ENCODE results near the gene EIPR1. TPM values are rescaled to one million over a fixed set of nuclear protein-coding genes. Genes with fewer than 3 reads are reported as not detected.

Gene EIPR1
- total RNA-seq, 1 donor from 2014 or later = 43.0 TPM

DNA sequence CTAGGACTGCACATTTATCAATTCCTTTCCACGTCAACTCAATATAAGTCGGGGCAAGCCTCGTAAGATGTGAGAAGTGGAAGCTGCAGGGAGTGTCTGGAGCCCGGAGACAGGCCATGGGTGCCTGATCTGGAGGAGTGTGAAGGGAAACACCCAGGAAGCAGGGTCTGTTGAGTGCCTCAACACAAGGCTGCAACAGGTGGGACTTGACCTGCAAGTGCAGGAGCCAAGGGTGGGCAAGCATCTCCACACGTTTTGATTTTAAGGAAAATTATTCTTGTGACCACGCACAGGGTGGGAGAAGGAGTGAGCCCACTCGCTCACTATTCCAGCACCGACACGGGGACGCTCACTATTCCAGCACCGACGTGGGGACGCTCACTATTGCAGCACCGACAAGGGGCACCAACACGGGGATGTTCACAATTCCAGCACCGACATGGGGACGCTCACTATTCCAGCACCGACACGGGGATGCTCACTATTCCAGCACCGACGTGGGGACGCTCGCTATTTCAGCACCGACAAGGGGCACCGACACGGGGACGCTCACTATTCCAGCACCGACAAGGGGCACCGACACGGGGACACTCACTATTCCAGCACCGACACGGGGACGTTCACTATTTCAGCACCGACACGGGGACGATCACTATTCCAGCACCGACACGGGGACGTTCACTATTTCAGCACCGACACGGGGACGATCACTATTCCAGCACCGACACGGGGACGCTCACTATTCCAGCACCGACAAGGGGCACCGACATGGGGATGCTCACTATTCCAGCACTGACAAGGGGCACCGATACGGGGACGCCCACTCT lies 197.3 kb downstream of the EIPR1 start:
- intact Hi-C loops (cut with micrococcal nuclease) = no loop called here

DNA sequence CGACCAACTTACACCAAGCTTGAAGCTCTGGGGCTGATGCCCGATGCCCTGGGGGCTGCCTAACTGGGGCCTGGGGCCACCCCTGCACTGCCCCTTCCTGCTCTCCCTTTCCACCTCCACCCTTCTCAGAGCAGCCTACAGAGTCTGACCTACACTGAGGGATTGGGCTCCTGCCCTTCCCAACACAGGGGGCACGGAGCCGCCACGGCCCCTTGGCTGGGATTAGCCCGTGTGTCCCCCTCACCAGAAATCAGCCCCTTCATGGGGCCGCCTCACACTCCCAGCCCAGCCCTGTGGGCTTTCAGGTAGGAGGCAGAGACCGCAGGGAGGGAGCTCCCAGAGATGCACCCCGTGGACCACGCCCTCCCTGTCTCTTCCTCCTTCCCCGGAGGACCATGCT lies 198.0 kb downstream of the EIPR1 start:
- intact Hi-C loops (cut with micrococcal nuclease) = loop anchor here (2.0 kb wide), 1 partner anchor 123 kb away; no protein-coding TSS in a partner anchor

DNA sequence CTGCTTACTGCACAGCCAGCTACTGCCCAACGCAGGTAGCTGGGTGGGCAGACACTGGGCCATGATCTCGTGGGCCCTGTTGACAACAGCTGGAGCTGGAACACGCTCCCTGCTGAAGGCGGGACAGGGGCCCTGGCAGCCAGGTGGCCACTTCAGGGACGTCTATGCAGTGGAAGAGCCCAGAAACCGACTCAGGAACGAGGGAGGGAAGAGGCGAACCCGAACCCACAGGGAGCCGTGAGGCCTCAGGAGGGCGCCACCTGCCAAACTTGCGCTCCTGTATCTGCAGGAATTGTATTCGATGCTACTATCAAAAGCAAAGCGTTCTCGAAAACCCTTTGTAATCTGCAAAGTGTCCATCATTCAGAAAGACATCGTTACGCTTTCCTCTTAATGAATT lies 198.4 kb downstream of the EIPR1 start:
- intact Hi-C loops (cut with micrococcal nuclease) = loop anchor here (2.0 kb wide), 1 partner anchor 124 kb away; no protein-coding TSS in a partner anchor

GRCh38 chr2:3178578-3179031 lies 199.0 kb downstream of the EIPR1 start:
- intact Hi-C loops (cut with micrococcal nuclease) = loop anchor here (2.0 kb wide), 1 partner anchor 124 kb away; no protein-coding TSS in a partner anchor

GRCh38 chr2:3177891-3178577 lies 199.6 kb downstream of the EIPR1 start:
- intact Hi-C loops (cut with micrococcal nuclease) = loop anchor here (2.0 kb wide), 1 partner anchor 125 kb away; no protein-coding TSS in a partner anchor

- intact Hi-C loops (cut with micrococcal nuclease) = no loop called here
Observed at GRCh38 chr2:3176869-3177255, 200.8 kb downstream of the EIPR1 start.

DNA sequence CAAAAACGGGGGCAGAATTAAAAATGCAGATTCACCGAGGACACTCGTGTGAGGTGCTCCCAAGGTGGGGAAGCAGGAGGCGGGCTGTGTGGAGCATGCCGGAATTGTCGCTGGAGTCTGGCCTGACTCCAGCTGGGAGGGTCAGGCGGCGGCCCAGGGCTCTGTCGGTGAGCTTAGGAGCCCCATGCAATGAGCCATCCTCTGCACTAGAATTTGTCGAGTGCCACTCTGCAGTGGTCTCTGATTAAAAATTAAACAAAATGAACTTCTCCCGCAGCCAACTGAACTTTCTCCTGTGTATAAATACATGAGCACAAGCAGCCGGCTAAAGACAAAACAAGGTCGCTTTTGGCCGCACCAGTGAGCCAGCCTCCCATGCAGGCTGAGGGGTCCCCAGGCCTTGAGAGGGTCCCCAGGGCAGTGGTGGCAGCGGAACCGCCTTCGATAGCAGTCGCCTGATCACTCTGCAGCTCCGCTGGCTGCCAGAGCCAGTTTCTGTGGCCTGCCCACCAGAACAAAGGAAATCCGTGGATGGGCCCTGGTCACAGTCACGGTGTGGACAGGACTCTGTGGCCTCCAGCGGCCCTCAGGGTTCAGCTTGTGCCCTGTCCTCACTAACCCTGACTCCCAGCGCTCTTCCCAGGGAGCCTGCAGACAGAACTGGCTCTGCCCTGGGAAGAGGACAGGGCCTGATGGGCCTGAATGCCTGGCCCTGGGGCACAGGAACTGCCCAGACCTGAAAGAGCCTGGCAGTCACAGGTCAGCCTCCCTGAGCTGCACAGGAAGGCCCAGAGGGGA lies 201.3 kb downstream of the EIPR1 start:
- intact Hi-C loops (cut with micrococcal nuclease) = no loop called here

- intact Hi-C loops (cut with micrococcal nuclease) = no loop called here
Observed at GRCh38 chr2:3175568-3175955, 202.1 kb downstream of the EIPR1 start.

DNA sequence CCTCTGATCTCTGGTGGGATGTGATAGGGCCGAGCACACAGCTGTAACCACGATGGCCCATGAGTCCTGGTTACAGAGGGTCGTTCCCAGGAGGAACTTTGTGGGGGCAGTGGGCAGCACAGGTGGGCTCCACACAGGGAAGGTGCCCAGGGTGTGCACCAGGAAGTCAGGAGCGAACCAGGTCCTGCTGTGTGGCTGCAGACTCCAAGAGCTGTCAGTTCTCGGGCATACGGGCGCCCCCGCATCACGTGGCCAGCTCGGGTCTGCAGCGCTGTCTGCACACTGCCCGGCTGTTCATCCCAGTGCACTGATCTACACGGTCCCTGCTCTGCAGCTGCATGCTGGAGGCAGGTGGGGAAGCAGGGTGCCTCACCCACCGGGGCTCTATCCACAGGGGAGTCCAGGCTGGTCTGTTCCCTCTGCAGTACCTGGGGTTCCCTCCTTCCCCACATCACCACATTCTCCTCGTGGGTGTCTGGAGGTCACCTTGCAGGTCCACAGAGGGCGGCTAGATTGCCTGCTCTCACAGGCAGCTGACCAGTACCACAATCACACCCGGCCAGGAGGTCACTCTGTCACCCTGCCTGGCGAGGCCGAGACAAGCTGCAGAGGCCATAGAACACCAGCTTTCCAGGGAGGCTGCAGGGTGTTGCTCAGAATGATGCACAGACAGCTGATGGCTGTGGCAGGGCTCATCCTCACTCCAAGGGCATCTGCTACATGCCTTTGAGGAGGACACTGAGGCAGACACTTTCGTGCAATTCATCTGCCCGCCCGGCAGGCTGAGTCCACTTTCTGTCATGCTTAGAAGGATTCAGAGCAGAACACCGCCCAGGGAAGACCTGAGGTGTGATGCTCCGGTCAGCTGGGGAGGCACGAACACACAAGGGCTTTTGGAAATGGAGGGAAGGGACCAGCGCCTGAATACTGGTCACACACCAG lies 202.7 kb downstream of the EIPR1 start:
- intact Hi-C loops (cut with micrococcal nuclease) = no loop called here

DNA sequence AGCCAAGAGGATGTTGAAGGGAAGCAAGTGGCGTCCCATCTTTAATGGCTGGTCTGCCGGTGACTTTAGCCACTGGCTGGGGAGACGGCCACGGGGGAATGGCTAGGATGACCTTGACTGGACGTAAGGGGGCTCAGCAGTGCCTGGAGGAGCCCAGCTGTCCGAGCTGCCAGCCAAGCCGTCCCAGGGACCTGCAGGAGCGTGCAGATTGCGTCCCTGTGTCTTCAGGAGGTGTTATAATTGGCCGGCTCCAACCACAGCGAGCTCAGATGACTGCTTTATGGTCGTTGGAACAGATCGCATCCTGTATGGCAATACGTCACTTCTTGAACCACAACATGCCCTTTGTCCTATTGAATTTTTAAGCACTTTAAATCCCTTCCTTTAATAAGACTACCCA lies 204.6 kb downstream of the EIPR1 start:
- intact Hi-C loops (cut with micrococcal nuclease) = no loop called here

- intact Hi-C loops (cut with micrococcal nuclease) = no loop called here
Observed at GRCh38 chr2:3172265-3172935, 205.2 kb downstream of the EIPR1 start.

DNA sequence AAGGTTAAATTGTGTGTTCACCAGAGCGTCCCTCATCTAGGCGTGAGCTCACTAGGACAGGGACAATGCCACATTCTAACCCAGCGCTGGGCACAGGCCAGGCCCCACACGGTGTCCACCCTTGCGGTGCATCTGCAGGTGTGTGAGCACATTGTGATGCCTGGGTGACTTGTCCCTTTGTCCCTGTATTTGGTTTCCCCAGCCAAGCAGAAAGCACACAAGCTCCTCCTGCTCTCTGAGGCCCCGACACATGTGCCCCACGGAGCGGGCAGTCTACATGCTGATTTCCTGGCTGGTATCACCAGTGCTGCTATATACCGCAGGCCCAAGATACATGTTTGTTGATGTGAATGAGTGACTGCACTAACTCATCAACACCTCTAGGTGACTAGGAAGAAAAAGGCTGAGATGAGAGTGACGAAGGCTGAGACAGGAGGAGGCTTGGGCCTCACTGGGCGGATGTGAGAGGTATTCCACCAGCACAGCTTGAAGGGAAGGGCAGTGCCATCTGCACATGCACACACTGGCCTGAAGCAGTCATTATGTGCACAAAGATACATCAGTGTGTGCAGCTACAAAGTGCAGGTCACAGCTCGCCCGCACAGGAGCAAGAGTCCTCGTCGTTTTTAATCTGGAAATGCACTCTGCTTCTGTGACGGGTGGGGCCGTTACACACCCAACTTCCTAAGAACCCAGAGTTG lies 205.9 kb downstream of the EIPR1 start:
- intact Hi-C loops (cut with micrococcal nuclease) = no loop called here

- intact Hi-C loops (cut with micrococcal nuclease) = no loop called here
Observed at GRCh38 chr2:3170792-3171455, 206.7 kb downstream of the EIPR1 start.

DNA sequence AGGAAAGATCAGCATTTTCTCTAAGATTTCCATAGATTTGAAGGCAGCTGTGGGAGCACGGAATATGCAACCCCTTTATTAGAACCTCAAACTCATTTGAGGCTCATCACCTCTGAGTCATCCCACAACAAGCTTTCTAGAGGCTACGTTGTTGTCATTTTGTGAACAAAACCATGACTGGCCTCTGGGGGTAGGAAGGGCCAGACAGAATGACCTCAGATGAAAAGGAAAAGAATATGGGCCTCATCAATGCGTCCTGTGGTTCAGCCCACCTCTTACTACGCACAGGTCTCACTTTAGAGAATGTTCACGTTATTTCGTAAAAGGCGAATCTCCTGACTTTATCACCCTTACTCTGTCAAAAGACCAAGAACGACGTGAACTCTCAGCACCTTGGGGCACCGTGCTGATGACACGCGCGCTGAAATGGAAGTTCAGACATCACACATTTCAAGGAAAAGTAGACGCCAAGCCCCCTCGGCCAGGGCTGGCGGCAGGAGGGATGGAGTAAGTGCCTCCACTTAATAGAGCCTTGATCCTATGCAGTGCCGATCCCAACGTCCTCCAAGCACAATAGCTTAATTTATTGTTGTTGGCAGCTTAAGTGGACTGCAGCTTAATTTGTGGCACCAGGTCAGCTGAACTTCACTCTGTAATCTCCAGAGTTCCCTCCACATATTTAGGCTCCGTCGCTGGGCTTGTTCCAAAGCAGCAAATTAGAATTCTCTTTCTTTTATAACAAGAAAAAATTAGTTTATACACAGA lies 208.3 kb downstream of the EIPR1 start:
- intact Hi-C loops (cut with micrococcal nuclease) = no loop called here

DNA sequence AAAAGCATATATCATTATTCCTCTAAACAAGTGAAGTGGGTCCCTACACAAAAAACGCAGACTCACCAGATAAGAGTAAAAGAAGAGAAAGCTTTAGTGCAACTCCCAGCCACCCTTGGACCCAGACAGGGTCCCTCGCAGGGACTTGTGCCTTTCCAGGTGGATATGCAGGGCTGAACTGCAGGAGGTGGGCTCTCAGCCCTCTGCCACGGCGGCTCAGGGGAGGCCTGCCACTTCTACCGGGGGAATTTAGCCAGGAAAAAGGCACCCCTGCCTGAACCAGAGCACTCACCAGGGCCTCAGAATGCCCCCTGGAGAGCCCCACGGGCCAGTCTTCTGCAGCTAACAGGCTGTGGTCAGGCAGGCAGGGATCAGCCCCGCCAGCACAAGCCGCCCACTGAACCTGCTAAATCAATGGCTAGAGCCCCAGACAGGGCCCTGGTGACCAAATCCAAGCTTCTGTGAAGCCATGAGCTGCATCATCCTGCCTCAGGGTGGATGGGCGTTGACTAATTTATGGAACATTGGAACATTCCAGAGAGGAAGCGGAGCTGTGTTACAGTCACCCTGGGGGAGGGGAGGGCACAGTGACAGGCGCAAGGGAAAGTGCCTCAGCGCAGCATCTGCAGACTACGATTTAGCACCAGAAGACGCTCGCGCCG lies 209.3 kb downstream of the EIPR1 start:
- intact Hi-C loops (cut with micrococcal nuclease) = no loop called here

GRCh38 chr2:3163401-3163800 lies 214.2 kb downstream of the EIPR1 start:
- intact Hi-C loops (cut with micrococcal nuclease) = no loop called here

DNA sequence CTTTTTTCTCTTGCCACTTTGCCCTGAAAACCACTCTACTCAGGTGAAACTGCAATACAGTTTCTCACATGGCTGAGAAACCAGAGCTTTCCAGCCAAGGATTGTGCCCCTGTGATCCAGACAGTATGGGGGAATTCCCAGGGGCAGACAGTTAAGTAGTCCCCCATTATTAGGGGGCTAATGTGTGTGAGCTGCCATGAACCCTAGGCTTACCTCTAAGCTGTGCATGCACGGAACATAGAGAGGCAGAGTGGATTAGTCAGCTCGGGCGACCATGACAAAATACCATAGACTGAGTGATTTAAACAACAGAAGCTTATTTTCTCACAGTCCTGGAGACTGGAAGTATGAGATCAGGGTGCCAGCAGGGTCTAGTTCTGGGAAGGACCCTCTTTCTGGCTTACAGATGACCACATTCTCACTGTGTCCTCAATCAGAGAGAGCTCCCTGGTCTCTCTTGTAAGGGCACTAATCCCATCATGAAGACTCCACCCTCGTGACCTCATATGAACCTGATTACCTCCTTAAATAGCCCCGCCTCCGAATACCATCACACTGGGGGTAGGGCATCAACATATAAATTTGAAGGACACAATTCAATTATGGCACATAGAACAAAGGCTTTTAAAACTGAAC lies 215.1 kb downstream of the EIPR1 start:
- intact Hi-C loops (cut with micrococcal nuclease) = no loop called here
